Calu3 (cell line): ENCODE data around the gene AUH. TPM values are rescaled to one million over a fixed set of nuclear protein-coding genes. Genes with fewer than 3 reads are reported as not detected.

Source experiments
- BruUV-seq: library from RNA; stranded (reverse); fragments of 400-500 nt; replicated peaks from 2 replicates; lab custom pipeline; 2021; lab: Mats Ljungman, UMichigan
- CTCF ChIA-PET: fragments of 300-600 bp; sonication (Branson Sonifier 250); formaldehyde crosslinking; loops from one replicate; lab custom pipeline; 2022; ENCODE audit warnings: antibody characterized with exemption; lab: Charles Lee
- DNase-seq: peaks from one replicate; pipeline ENCODE4 v3.0.0; 2022
- H3K27ac Mint-ChIP-seq: one replicate; pipeline ENCODE4 v1.8.0; 2022; ENCODE audit warnings: mixed read lengths; ENCODE audit not compliant: unreplicated experiment
- H3K27me3 Mint-ChIP-seq: one replicate; pipeline ENCODE4 v1.8.0; 2022; ENCODE audit warnings: mixed read lengths; ENCODE audit not compliant: unreplicated experiment
- H3K36me3 Mint-ChIP-seq: one replicate; pipeline ENCODE4 v1.8.0; 2022; ENCODE audit warnings: mild to moderate bottlenecking, moderate library complexity, mixed read lengths; ENCODE audit not compliant: insufficient read depth, unreplicated experiment
- H3K4me1 Mint-ChIP-seq: one replicate; pipeline ENCODE4 v1.8.0; 2022; ENCODE audit warnings: mild to moderate bottlenecking, low read depth, mixed read lengths; ENCODE audit not compliant: unreplicated experiment
- H3K4me3 Mint-ChIP-seq: one replicate; pipeline ENCODE4 v1.8.0; 2022; ENCODE audit warnings: mild to moderate bottlenecking, low read depth, moderate library complexity, mixed read lengths; ENCODE audit not compliant: unreplicated experiment
- H3K9me3 Mint-ChIP-seq: one replicate; pipeline ENCODE4 v1.8.0; 2022; ENCODE audit warnings: low read depth, mixed read lengths; ENCODE audit not compliant: unreplicated experiment
- intact Hi-C: fragments of 100-400 bp; cut with micrococcal nuclease; formaldehyde crosslinking; loops from one replicate; pipeline ENCODE4 v1.10.0; 2022; ENCODE audit not compliant: unreplicated experiment
- total RNA-seq: library from RNA; stranded (reverse); gene quantifications from 2 replicates; pipeline ENCODE4 v1.2.3, GENCODE V29; 2022
- TF ChIP-seq, protein P1 (sequence below): fragments of 200-600 bp; IDR thresholded peaks from one replicate; pipeline ENCODE4 v1.8.0; 2022; ENCODE audit warnings: antibody characterized with exemption; ENCODE audit not compliant: unreplicated experiment

AUH gene
- total RNA-seq, 1 experiment from 2014 or later, result 13.4 TPM

DNA sequence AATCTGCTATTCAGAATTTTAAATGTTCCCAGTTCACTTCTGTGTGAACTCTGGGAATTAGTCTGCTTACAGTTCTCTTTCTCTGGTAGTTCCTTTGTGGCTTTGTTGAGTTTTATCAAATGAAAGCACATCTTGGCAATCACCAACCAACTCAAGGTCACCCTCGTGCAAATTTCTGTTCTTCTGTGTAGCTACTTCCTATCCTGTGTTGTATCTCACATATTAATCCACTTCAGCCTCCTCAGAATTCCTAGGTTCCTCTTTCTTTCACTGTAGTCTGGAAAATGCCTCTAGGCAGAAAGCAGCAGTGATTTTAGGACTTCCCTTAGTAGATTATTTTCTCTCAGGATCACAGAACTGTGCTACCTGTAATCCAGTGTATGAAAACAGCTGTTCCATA lies 100.3 kb downstream of the AUH start:
- no TSS peak for BruUV-seq
- CTCF ChIA-PET, result no interaction called here
- no peaks in the 10 kb centered on the region for H3K9me3 Mint-ChIP-seq
- intact Hi-C loops, result no loop called here
- TF ChIP-seq, protein P1, sequence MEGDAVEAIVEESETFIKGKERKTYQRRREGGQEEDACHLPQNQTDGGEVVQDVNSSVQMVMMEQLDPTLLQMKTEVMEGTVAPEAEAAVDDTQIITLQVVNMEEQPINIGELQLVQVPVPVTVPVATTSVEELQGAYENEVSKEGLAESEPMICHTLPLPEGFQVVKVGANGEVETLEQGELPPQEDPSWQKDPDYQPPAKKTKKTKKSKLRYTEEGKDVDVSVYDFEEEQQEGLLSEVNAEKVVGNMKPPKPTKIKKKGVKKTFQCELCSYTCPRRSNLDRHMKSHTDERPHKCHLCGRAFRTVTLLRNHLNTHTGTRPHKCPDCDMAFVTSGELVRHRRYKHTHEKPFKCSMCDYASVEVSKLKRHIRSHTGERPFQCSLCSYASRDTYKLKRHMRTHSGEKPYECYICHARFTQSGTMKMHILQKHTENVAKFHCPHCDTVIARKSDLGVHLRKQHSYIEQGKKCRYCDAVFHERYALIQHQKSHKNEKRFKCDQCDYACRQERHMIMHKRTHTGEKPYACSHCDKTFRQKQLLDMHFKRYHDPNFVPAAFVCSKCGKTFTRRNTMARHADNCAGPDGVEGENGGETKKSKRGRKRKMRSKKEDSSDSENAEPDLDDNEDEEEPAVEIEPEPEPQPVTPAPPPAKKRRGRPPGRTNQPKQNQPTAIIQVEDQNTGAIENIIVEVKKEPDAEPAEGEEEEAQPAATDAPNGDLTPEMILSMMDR, result no peak
- no peak overlapping the region for H3K27ac Mint-ChIP-seq
- DNase-seq, result no peak
- H3K4me1 Mint-ChIP-seq, result no peaks in the 10 kb centered on the region
- no peak overlapping the region for H3K4me3 Mint-ChIP-seq
- no peaks in the 10 kb centered on the region for H3K36me3 Mint-ChIP-seq
- H3K27me3 Mint-ChIP-seq, result no peaks in the 10 kb centered on the region

DNA sequence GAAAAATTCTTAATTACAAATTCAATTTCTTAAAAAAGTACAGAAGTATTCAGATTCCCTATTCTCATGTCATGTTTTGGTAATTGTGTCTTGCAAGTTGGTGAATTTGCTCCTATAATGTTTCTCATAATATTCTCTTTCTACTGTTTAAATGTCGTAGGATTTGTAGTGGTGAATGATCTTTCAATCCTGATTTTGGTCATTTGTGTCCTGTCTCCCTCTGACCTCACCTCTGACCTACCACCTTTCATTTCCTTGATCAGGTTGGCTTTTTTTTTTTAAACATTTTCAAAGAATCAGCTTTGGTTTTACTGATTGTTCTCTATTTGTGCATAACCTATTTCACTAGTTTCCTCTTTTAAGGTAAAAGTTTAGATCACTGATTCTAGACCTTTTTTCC lies 102.6 kb downstream of the AUH start:
- H3K4me1 Mint-ChIP-seq, result no peaks in the 10 kb centered on the region
- CTCF ChIA-PET, result no interaction called here
- H3K36me3 Mint-ChIP-seq, result no peaks in the 10 kb centered on the region
- intact Hi-C loops, result no loop called here
- H3K27ac Mint-ChIP-seq, result no peak overlapping the region
- no peak for DNase-seq
- no peak overlapping the region for H3K4me3 Mint-ChIP-seq
- H3K9me3 Mint-ChIP-seq, result no peaks in the 10 kb centered on the region
- TF ChIP-seq, protein P1, result no peak
- BruUV-seq, result no TSS peak
- H3K27me3 Mint-ChIP-seq, result no peaks in the 10 kb centered on the region

GRCh38 chr9:91258451-91258850 lies 103.3 kb downstream of the AUH start:
- TF ChIP-seq, protein P1, result no peak
- Mint-ChIP-seq H3K4me3 (no peak overlapping the region), H3K36me3 (no peaks in the 10 kb centered on the region), H3K27ac (no peak overlapping the region), H3K4me1 (no peaks in the 10 kb centered on the region), H3K27me3 (no peaks in the 10 kb centered on the region), H3K9me3 (no peaks in the 10 kb centered on the region)
- DNase-seq, result no peak
- BruUV-seq, result no TSS peak
- CTCF ChIA-PET, result no interaction called here
- intact Hi-C loops, result no loop called here

DNA sequence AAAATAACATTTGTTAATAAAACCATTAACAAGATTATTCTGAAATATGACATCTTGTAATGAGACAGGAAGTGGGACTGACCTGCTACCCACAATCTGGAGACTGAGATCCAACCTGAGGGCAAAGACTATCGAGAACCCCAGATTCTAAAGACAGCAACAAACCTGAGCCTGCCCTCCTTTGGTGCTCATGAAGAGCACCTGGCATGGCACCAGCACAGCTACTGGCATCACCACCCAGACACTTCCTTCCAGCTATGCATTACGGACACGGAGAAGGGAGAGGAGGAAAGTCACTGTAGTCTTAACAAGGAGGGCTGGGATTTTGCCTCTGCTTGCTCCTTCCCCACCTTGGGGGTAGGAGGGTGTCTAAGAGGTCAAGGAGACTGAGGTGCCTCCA lies 105.5 kb downstream of the AUH start:
- TF ChIP-seq, protein P1, result no peak
- no peak for DNase-seq
- intact Hi-C loops, result no loop called here
- Mint-ChIP-seq H3K9me3 (no peaks in the 10 kb centered on the region), H3K27me3 (no peaks in the 10 kb centered on the region), H3K36me3 (no peaks in the 10 kb centered on the region), H3K4me1 (no peaks in the 10 kb centered on the region), H3K4me3 (no peak overlapping the region), H3K27ac (no peak overlapping the region)
- BruUV-seq, result no TSS peak
- CTCF ChIA-PET, result no interaction called here
